GM12878 (cell line): ENCODE data around the gene SERPINB5. TPM values are rescaled to one million over a fixed set of nuclear protein-coding genes. Genes with fewer than 3 reads are reported as not detected.

ENCODE experiments used
- ATAC-seq: fragments of 200-7000 bp; cut with Tn5 transposase; 3 replicates; pipeline ENCODE4 v1.9.1; 2020; ENCODE audit warnings: mild to moderate bottlenecking, moderate library complexity
- BruUV-seq: library from RNA; stranded (reverse); fragments of 400-500 nt; replicated peaks from 2 replicates; lab custom pipeline; 2021; lab: Mats Ljungman, UMichigan
- CTCF ChIA-PET: fragments of 300-600 bp; sonication (Branson Sonifier 250); formaldehyde crosslinking; extraction: SDS; loops from one replicate; lab custom pipeline; 2021; ENCODE audit warnings: inconsistent platforms; lab: Yijun Ruan, JAX
- POLR2A ChIA-PET: fragments of 350-600 bp; formaldehyde crosslinking; extraction: SDS; loops from one replicate; lab custom pipeline; 2021; ENCODE audit warnings: inconsistent platforms; lab: Charles Lee
- RAD21 ChIA-PET: fragments of 300-600 bp; sonication (Branson Sonifier 250); formaldehyde crosslinking; loops from one replicate; lab custom pipeline; 2023; ENCODE audit warnings: antibody characterized with exemption; ENCODE audit not compliant: unreplicated experiment; lab: Charles Lee
- SMC1A ChIA-PET: fragments of 300-600 bp; sonication (Branson Sonifier 250); formaldehyde crosslinking; loops from one replicate; lab custom pipeline; 2023; ENCODE audit not compliant: unreplicated experiment, uncharacterized antibody; lab: Charles Lee
- DNase-seq: peaks from one replicate; pipeline ENCODE4 v3.0.0-alpha.2; 2011; ENCODE audit warnings: low read depth, low spot score
- FAIRE-seq: peaks from 3 replicates; lab custom pipeline; 2011; peaks lifted over from hg19 to GRCh38; lab: Jason Lieb, UNC
- H2AFZ ChIP-seq: 2 replicates; pipeline ENCODE4 v1.6.0; 2011; ENCODE audit warnings: low read depth, low read length, control low read depth; ENCODE audit not compliant: control insufficient read depth
- H3K27ac ChIP-seq: 2 replicates; pipeline ENCODE4 v1.5.1; 2011; ENCODE audit warnings: control low read depth; ENCODE audit not compliant: control insufficient read depth, insufficient read depth
- H3K27me3 ChIP-seq, 2 experiments: replicated peaks in 1 of 2; 2 replicates each; pipeline versions ENCODE4 v1.6.0 to v1.6.1; 2011; ENCODE audit warnings: low read length in 1 of 2; ENCODE audit not compliant: control insufficient read depth in 2 of 2, insufficient read depth in 2 of 2
- H3K36me3 ChIP-seq, 2 experiments: 2 replicates each; pipeline ENCODE4 v1.5.1; 2011; ENCODE audit warnings: low read length in 1 of 2; ENCODE audit not compliant: control insufficient read depth in 2 of 2, insufficient read depth in 2 of 2
- H3K4me1 ChIP-seq: 2 replicates; pipeline ENCODE4 v1.6.1; 2011; ENCODE audit warnings: mild to moderate bottlenecking, low read length, moderate library complexity, mixed read lengths; ENCODE audit not compliant: control insufficient read depth, insufficient read depth
- H3K4me2 ChIP-seq: 2 replicates; pipeline ENCODE4 v1.6.0; 2011; ENCODE audit warnings: control low read depth; ENCODE audit not compliant: control insufficient read depth, insufficient read depth
- H3K4me3 ChIP-seq: fragments of 200-600 bp; sonication (generic); 2 replicates; pipeline ENCODE4 v1.5.1; 2016
- H3K79me2 ChIP-seq: 2 replicates; pipeline ENCODE4 v1.6.0; 2011; ENCODE audit warnings: low read length; ENCODE audit not compliant: control insufficient read depth, insufficient read depth
- H3K9ac ChIP-seq: 2 replicates; pipeline ENCODE4 v1.8.0; 2011; ENCODE audit warnings: low read length, control low read depth, mixed read lengths; ENCODE audit not compliant: control insufficient read depth, insufficient read depth
- H3K9me3 ChIP-seq: replicated peaks from 3 replicates; pipeline ENCODE4 v1.5.1; 2011; ENCODE audit warnings: mild to moderate bottlenecking, low read length; ENCODE audit not compliant: control insufficient read depth, insufficient read depth
- H4K20me1 ChIP-seq: 2 replicates; pipeline ENCODE4 v1.6.0; 2011; ENCODE audit not compliant: control insufficient read depth, insufficient read depth
- BCL11A ChIP-seq: IDR thresholded peaks from 2 replicates; pipeline ENCODE4 v1.6.1; 2011; ENCODE audit warnings: low read depth, low read length
- CBFB ChIP-seq: IDR thresholded peaks from 2 replicates; pipeline ENCODE4 v1.6.1; 2016; ENCODE audit warnings: antibody characterized with exemption, low read depth
- PKNOX1 ChIP-seq: fragments of 450-650 bp; IDR thresholded peaks from 2 replicates; pipeline ENCODE4 v1.6.1; 2016; ENCODE audit warnings: mild to moderate bottlenecking
- SMARCA5 ChIP-seq: fragments of 450-650 bp; IDR thresholded peaks from 2 replicates; pipeline ENCODE4 v1.6.1; 2017; ENCODE audit warnings: mild to moderate bottlenecking
- WGBS: methylation state at CpG from one replicate; pipeline ENCODE4 v1.1.6; 2016; ENCODE audit warnings: low lambda C conversion rate; ENCODE audit not compliant: insufficient replicate concordance, insufficient coverage; ENCODE audit errors: missing lambda C conversion rate; 5-methylcytosine and 5-hydroxymethylcytosine counted together
- in situ Hi-C: fragments of 300-500 bp; cut with MboI; formaldehyde crosslinking; loops from 9 replicates; pipeline ENCODE4 v1.14.3; 2018; ENCODE audit warnings: mixed read lengths
- intact Hi-C: fragments of 100-400 bp; cut with micrococcal nuclease; formaldehyde crosslinking; loops from one replicate; pipeline ENCODE4 v1.14.2; 2022; ENCODE audit not compliant: unreplicated experiment
- polyA plus RNA-seq, 11 experiments: library from polyadenylated mRNA; depleted of rRNA in 4 of 11; unstranded in 6 of 11; stranded (reverse) in 5 of 11; fragments of >200 nt; fragmentation: Nextera tagmentation in 4 of 11; fragmentation: Illumina TruSeq in 1 of 11; extraction: Ambion mirVana in 4 of 11; extraction: Trizol in 1 of 11; gene quantifications; 1 replicate in 1 of 11; 2 replicates in 10 of 11; pipeline versions ENCODE4 v1.2.1 to v1.2.3, GENCODE V29; 2011 to 2016; ENCODE audit warnings: inconsistent platforms in 2 of 11, missing spikeins in 2 of 11, low read depth in 1 of 11
- total RNA-seq, 4 experiments: library from RNA; depleted of rRNA in 3 of 4; stranded (reverse); fragments of >200 nt in 3 of 4; fragmentation: Illumina TruSeq in 1 of 4; extraction: Trizol in 1 of 4; gene quantifications; 2 replicates each; pipeline versions ENCODE4 v1.2.1 to v1.2.3, GENCODE V29; 2013 to 2021
- TF ChIP-seq, protein P1 (sequence below): IDR thresholded peaks from 2 replicates; pipeline ENCODE4 v1.6.1; 2012; ENCODE audit warnings: improper control_type of control experiment, low read depth, low read length; ENCODE audit not compliant: insufficient replicate concordance

SERPINB5 gene
- total and polyA plus RNA-seq, 10 of the 15 experiments (the other 5 are each of a cell fraction or from before 2014, with no cell fraction given): 0.03 to 0.04 TPM; not detected in 8

DNA sequence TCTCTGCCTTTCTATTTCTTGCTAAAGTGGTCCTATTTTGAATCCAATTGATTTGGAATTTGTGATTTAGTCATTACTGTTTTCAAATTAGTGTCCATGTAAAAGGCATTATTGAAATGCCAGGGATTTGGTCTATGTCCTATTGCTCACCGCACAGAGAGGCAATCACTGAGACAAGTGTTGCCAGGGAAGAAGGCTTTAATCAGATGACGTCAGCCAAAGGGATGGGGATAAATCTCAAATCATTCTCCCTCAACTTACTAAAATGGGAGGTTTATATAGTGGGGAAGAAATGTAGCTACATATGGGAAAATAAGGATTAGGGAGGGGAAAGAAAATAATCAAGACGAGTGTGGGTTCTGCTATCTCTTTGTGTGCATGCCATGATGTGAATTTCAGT is 75.0 kb downstream of the SERPINB5 start (continued):
- TF ChIP-seq, protein P1, sequence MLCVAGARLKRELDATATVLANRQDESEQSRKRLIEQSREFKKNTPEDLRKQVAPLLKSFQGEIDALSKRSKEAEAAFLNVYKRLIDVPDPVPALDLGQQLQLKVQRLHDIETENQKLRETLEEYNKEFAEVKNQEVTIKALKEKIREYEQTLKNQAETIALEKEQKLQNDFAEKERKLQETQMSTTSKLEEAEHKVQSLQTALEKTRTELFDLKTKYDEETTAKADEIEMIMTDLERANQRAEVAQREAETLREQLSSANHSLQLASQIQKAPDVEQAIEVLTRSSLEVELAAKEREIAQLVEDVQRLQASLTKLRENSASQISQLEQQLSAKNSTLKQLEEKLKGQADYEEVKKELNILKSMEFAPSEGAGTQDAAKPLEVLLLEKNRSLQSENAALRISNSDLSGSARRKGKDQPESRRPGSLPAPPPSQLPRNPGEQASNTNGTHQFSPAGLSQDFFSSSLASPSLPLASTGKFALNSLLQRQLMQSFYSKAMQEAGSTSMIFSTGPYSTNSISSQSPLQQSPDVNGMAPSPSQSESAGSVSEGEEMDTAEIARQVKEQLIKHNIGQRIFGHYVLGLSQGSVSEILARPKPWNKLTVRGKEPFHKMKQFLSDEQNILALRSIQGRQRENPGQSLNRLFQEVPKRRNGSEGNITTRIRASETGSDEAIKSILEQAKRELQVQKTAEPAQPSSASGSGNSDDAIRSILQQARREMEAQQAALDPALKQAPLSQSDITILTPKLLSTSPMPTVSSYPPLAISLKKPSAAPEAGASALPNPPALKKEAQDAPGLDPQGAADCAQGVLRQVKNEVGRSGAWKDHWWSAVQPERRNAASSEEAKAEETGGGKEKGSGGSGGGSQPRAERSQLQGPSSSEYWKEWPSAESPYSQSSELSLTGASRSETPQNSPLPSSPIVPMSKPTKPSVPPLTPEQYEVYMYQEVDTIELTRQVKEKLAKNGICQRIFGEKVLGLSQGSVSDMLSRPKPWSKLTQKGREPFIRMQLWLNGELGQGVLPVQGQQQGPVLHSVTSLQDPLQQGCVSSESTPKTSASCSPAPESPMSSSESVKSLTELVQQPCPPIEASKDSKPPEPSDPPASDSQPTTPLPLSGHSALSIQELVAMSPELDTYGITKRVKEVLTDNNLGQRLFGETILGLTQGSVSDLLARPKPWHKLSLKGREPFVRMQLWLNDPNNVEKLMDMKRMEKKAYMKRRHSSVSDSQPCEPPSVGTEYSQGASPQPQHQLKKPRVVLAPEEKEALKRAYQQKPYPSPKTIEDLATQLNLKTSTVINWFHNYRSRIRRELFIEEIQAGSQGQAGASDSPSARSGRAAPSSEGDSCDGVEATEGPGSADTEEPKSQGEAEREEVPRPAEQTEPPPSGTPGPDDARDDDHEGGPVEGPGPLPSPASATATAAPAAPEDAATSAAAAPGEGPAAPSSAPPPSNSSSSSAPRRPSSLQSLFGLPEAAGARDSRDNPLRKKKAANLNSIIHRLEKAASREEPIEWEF: no peak

- no peak for FAIRE-seq
- ChIA-PET CTCF (interaction anchor here (0.7 kb wide), 1 partner anchor 26 kb away, joined by 3 read pairs; no protein-coding TSS in a partner anchor), RAD21 (no interaction called here), POLR2A (no interaction called here), SMC1A (interaction anchor here (1.2 kb wide), 2 partner anchors 13 to 34 kb away, joined by 3 read pairs; no protein-coding TSS in a partner anchor)
- ATAC-seq: no peak
- Histone ChIP-seq H3K36me3 (no peaks in the 10 kb centered on the region), H3K4me2 (no peak overlapping the region), H4K20me1 (no peaks in the 10 kb centered on the region), H2AFZ (no peak overlapping the region), H3K4me3 (no peak overlapping the region), H3K27me3 (no peaks in the 10 kb centered on the region; a peak in 1 of 4 replicates), H3K79me2 (no peaks in the 10 kb centered on the region), H3K4me1 (no peaks in the 10 kb centered on the region), H3K27ac (no peak overlapping the region), H3K9ac (no peak overlapping the region), H3K9me3 (no peaks in the 10 kb centered on the region)
- no TSS peak for BruUV-seq
- intact Hi-C loops: no loop called here
- WGBS: 31% methylated on average over 2 of the region's 2 CpGs
- DNase-seq: no peak
- no peak for TF ChIP-seq BCL11A
- TF ChIP-seq PKNOX1: no peak
- TF ChIP-seq SMARCA5: no peak
- TF ChIP-seq CBFB: no peak
- in situ Hi-C loops: no loop called here
These were observed 75.8 kb downstream of the SERPINB5 start for GRCh38 chr18:63552581-63552980.
